Measurements from ENCODE around the gene MAP3K2. TPM values are rescaled to one million over a fixed set of nuclear protein-coding genes. Genes with fewer than 3 reads are reported as not detected.
A peak's percentile ranks its signal among the peaks of the same experiment; 100 is the strongest.

MAP3K2 gene
- total RNA-seq, 1 experiment from 2014 or later, result 54.6 TPM

GRCh38 chr2:127417406-127417805 lies 29.6 kb upstream of the MAP3K2 start:
- DNase-seq (no peak), ATAC-seq (no peak)
- Histone ChIP-seq H3K36me3 (ENCODE audit: low read depth, low read length) (no peaks in the 10 kb centered on the region), H3K9me3 (ENCODE audit: low read length) (no peaks in the 10 kb centered on the region), H3K9me2 (replicated peaks; ENCODE audit: low read length) (no peaks in the 10 kb centered on the region), H3K4me3 (ENCODE audit: low read length) (no peak overlapping the region), H3K27me3 (ENCODE audit: low read length) (no peaks in the 10 kb centered on the region), H3F3A (ENCODE audit: low read length, unreplicated experiment) (no peaks in the 10 kb centered on the region), H3K9ac (ENCODE audit: low read length) (no peak overlapping the region), H3K27ac (ENCODE audit: low read length) (no peak overlapping the region), H2AFZ (ENCODE audit: low read length) (no peak overlapping the region), H3K4me1 (ENCODE audit: insufficient read depth, low read length) (peaks cover 30% of the 10 kb centered on the region), H3K4me2 (ENCODE audit: low read length) (no peak overlapping the region), H3K79me2 (ENCODE audit: low read length) (no peaks in the 10 kb centered on the region), H4K20me1 (ENCODE audit: low read length) (no peaks in the 10 kb centered on the region)
- intact Hi-C loops (cut with micrococcal nuclease), result loop anchor here (2.0 kb wide), 1 partner anchor 93 kb away; no protein-coding TSS in a partner anchor
- CTCF ChIA-PET, result interaction anchor here (1.4 kb wide), 1 partner anchor 62 kb away, joined by 3 read pairs; no protein-coding TSS in a partner anchor
- no TSS peak for BruUV-seq (replicated peaks)
- POLR2A ChIA-PET (ENCODE audit: unreplicated experiment), result no interaction called here
- TF ChIP-seq EZH2 (IDR thresholded peaks at IDR 0.05; ENCODE audit: low read length, unreplicated experiment), result no peak
- TF ChIP-seq CTCF (conservative IDR thresholded peaks at IDR 0.05; ENCODE audit: low read depth, low read length), result no peak
- TF ChIP-seq EZH2phosphoT487 (IDR thresholded peaks at IDR 0.05; ENCODE audit: borderline replicate concordance, low read length), result no peak

- H2AFZ ChIP-seq (ENCODE audit: low read length), result peak overlapping the region; percentile 85
- POLR2A ChIA-PET (ENCODE audit: unreplicated experiment), result no interaction called here
- DNase-seq (no peak), ATAC-seq (no peak)
- CTCF ChIA-PET, result interaction anchor here (0.6 to 1.4 kb wide), 2 partner anchors 63 to 92 kb away, joined by 3 read pairs; no protein-coding TSS in a partner anchor
- no peaks in the 10 kb centered on the region for H3K36me3 ChIP-seq (ENCODE audit: low read depth, low read length)
- H4K20me1 ChIP-seq (ENCODE audit: low read length), result no peaks in the 10 kb centered on the region
- no peaks in the 10 kb centered on the region for H3K27me3 ChIP-seq (ENCODE audit: low read length)
- H3K4me2 ChIP-seq (ENCODE audit: low read length), result peak overlapping the region; percentile 91
- BruUV-seq (replicated peaks), result no TSS peak
- peaks cover 34% of the 10 kb centered on the region for H3K4me1 ChIP-seq (ENCODE audit: insufficient read depth, low read length)
- no peaks in the 10 kb centered on the region for H3K9me2 ChIP-seq (replicated peaks; ENCODE audit: low read length)
- no peak for TF ChIP-seq EZH2 (IDR thresholded peaks at IDR 0.05; ENCODE audit: low read length, unreplicated experiment)
- no peak for TF ChIP-seq EZH2phosphoT487 (IDR thresholded peaks at IDR 0.05; ENCODE audit: borderline replicate concordance, low read length)
- no peak for TF ChIP-seq CTCF (conservative IDR thresholded peaks at IDR 0.05; ENCODE audit: low read depth, low read length)
- peak overlapping the region; percentile 64 for H3K4me3 ChIP-seq (ENCODE audit: low read length)
- H3K27ac ChIP-seq (ENCODE audit: low read length), result no peak overlapping the region
- no peaks in the 10 kb centered on the region for H3K79me2 ChIP-seq (ENCODE audit: low read length)
- H3K9me3 ChIP-seq (ENCODE audit: low read length), result no peaks in the 10 kb centered on the region
- H3K9ac ChIP-seq (ENCODE audit: low read length), result no peak overlapping the region
- H3F3A ChIP-seq (ENCODE audit: low read length, unreplicated experiment), result no peaks in the 10 kb centered on the region
- intact Hi-C loops (cut with micrococcal nuclease), result loop anchor here (2.0 kb wide), 1 partner anchor 92 kb away; no protein-coding TSS in a partner anchor
Observed at GRCh38 chr2:127416506-127417001, 28.8 kb upstream of the MAP3K2 start.

Data from PC-3 (cell line).